ENCODE results near the gene HOXD9.

The HOXD9 gene

GRCh38 chr2:176140513-176141317, 18.2 kb downstream of the HOXD9 start:
- DNase-seq = peak; percentile 81

- no peak for DNase-seq
Observed at GRCh38 chr2:176142281-176142680, 19.8 kb downstream of the HOXD9 start.

GRCh38 chr2:176145085-176145969, 22.8 kb downstream of the HOXD9 start:
- no peak for DNase-seq

GRCh38 chr2:176146101-176146500, 23.6 kb downstream of the HOXD9 start:
- no peak for DNase-seq

GRCh38 chr2:176146645-176147044, 24.1 kb downstream of the HOXD9 start:
- DNase-seq = no peak

GRCh38 chr2:176147210-176147799, 24.8 kb downstream of the HOXD9 start:
- DNase-seq = no peak

- DNase-seq = no peak
Observed at GRCh38 chr2:176147800-176148496, 25.4 kb downstream of the HOXD9 start.

- DNase-seq = no peak
Observed at GRCh38 chr2:176148751-176149421, 26.4 kb downstream of the HOXD9 start.

GRCh38 chr2:176149481-176149938, 27.0 kb downstream of the HOXD9 start:
- DNase-seq = no peak

- no peak for DNase-seq
Observed at GRCh38 chr2:176149939-176150583, 27.5 kb downstream of the HOXD9 start.

GRCh38 chr2:176150584-176151441, 28.3 kb downstream of the HOXD9 start:
- DNase-seq = no peak

- peak; percentile 37 for DNase-seq
Observed at GRCh38 chr2:176151442-176152287, 29.1 kb downstream of the HOXD9 start, which contains the start of gene HOXD4. TSS of gene HOXD4 (plus strand) at chr2:176151550. CDS start at chr2:176151634, 84 bp downstream.

GRCh38 chr2:176152350-176153181, 30.0 kb downstream of the HOXD9 start:
- DNase-seq = no peak

GRCh38 chr2:176154576-176155252, 32.2 kb downstream of the HOXD9 start:
- no peak for DNase-seq

GRCh38 chr2:176155356-176156044, 33.0 kb downstream of the HOXD9 start:
- no peak for DNase-seq

GRCh38 chr2:176156301-176156806, 33.8 kb downstream of the HOXD9 start:
- no peak for DNase-seq
